Urinary bladder (tissue), 4 donors: Measurements from ENCODE around the gene RBM22. TPM values are rescaled to one million over a fixed set of nuclear protein-coding genes. Genes with fewer than 3 reads are reported as not detected.
"Not testable (repeated sequence)": the region's sequence is repeated elsewhere in the genome, so short reads cannot be mapped to it uniquely, and the experiment has no call there.

Source experiments
- DNase-seq: peaks from one replicate; pipeline ENCODE4 v3.0.0-alpha.2; 2015; ENCODE audit errors: extremely low spot score
- H3K27ac ChIP-seq: one replicate; pipeline ENCODE4 v1.5.1; 2013; ENCODE audit warnings: low read depth, mild to moderate bottlenecking, moderate library complexity
- H3K36me3 ChIP-seq: one replicate; pipeline ENCODE4 v1.6.1; 2013; ENCODE audit warnings: mild to moderate bottlenecking, moderate library complexity; ENCODE audit not compliant: insufficient read depth
- H3K4me1 ChIP-seq: one replicate; pipeline ENCODE4 v1.6.1; 2013; ENCODE audit warnings: mild to moderate bottlenecking, moderate library complexity; ENCODE audit not compliant: insufficient read depth
- H3K4me3 ChIP-seq: one replicate; pipeline ENCODE4 v1.5.1; 2013; ENCODE audit warnings: low read depth, low read length
- WGBS: extraction: QIAGEN DNeasy Blood & Tissue Kit; methylation state at CpG from one replicate; pipeline ENCODE4 v1.1.7; 2013; 5-methylcytosine and 5-hydroxymethylcytosine counted together
- polyA plus RNA-seq: library from polyadenylated mRNA; stranded (reverse); fragments of 200-250 nt; gene quantifications from one replicate; pipeline ENCODE4 v1.2.3, GENCODE V29; 2013
- total RNA-seq: library from RNA; depleted of rRNA; stranded (reverse); fragments of >200 nt; gene quantifications from one replicate; pipeline ENCODE4 v1.2.3, GENCODE V29; 2014
- donor health status: healthy with polysubstance abuse.
- donor health status: healthy.

Gene RBM22
- total RNA-seq (31.1 TPM), polyA plus RNA-seq (28.3 TPM)

- H3K36me3 ChIP-seq: peaks cover 5% of the 10 kb centered on the region
- H3K4me1 ChIP-seq: peaks cover 1% of the 10 kb centered on the region
- under 1% methylated on average over 59 of the region's 59 CpGs for WGBS
- H3K4me3 ChIP-seq: peak within 1 kb of the TSS; percentile 95
- DNase-seq: peak; percentile 84
- peak within 1 kb of the TSS; percentile 98 for H3K27ac ChIP-seq
These were observed at the start of gene RBM22 for GRCh38 chr5:150700594-150701377. TSS of gene RBM22 (minus strand) at chr5:150701062. CDS start at chr5:150700985, 77 bp downstream.

- no peak for DNase-seq
- Histone ChIP-seq H3K4me1 (peaks cover 3% of the 10 kb centered on the region), H3K4me3 (no peak overlapping the region), H3K36me3 (peaks cover 8% of the 10 kb centered on the region), H3K27ac (peak overlapping the region; percentile 10)
- 51% methylated on average over 2 of the region's 2 CpGs for WGBS
These were observed 49.6 kb upstream of the RBM22 start for GRCh38 chr5:150750469-150750868.

GRCh38 chr5:150743142-150743488 is 42.3 kb upstream of the RBM22 start:
- 94% methylated on average over 9 of the region's 9 CpGs for WGBS
- H3K4me1 ChIP-seq, H3K4me3 ChIP-seq, H3K36me3 ChIP-seq, DNase-seq, H3K27ac ChIP-seq: not testable (repeated sequence)

GRCh38 chr5:150742455-150743141 is 41.7 kb upstream of the RBM22 start:
- DNase-seq, H3K36me3 ChIP-seq, H3K27ac ChIP-seq, H3K4me3 ChIP-seq, H3K4me1 ChIP-seq: not testable (repeated sequence)
- 91% methylated on average over 18 of the region's 18 CpGs for WGBS

GRCh38 chr5:150740992-150741391 is 40.1 kb upstream of the RBM22 start:
- no peak for DNase-seq
- Histone ChIP-seq H3K36me3 (peaks cover 2% of the 10 kb centered on the region), H3K27ac (no peak overlapping the region), H3K4me3 (no peak overlapping the region), H3K4me1 (no peaks in the 10 kb centered on the region)

GRCh38 chr5:150738862-150739261 is 38.0 kb upstream of the RBM22 start:
- H3K4me1 ChIP-seq: no peaks in the 10 kb centered on the region
- peak overlapping the region; percentile 5 for H3K27ac ChIP-seq
- H3K36me3 ChIP-seq: peaks cover 2% of the 10 kb centered on the region
- 94% methylated on average over 7 of the region's 7 CpGs for WGBS
- DNase-seq: no peak
- H3K4me3 ChIP-seq: no peak overlapping the region

GRCh38 chr5:150734579-150735384 is 33.9 kb upstream of the RBM22 start:
- no peak overlapping the region for H3K4me3 ChIP-seq
- no peak overlapping the region for H3K27ac ChIP-seq
- WGBS: 85% methylated on average over 7 of the region's 7 CpGs
- no peaks in the 10 kb centered on the region for H3K4me1 ChIP-seq
- peaks cover 7% of the 10 kb centered on the region for H3K36me3 ChIP-seq
- DNase-seq: no peak

GRCh38 chr5:150731669-150732242 is 30.9 kb upstream of the RBM22 start:
- H3K4me1 ChIP-seq: no peaks in the 10 kb centered on the region
- peaks cover 7% of the 10 kb centered on the region for H3K36me3 ChIP-seq
- H3K4me3 ChIP-seq: no peak overlapping the region
- no peak overlapping the region for H3K27ac ChIP-seq
- no peak for DNase-seq
- 89% methylated on average over 6 of the region's 6 CpGs for WGBS

- no peak for DNase-seq
- WGBS: 81% methylated on average over 4 of the region's 4 CpGs
- Histone ChIP-seq H3K27ac (no peak overlapping the region), H3K4me1 (no peaks in the 10 kb centered on the region), H3K4me3 (no peak overlapping the region), H3K36me3 (peaks cover 10% of the 10 kb centered on the region)
These were observed 29.0 kb upstream of the RBM22 start for GRCh38 chr5:150729859-150730258.

- no peak overlapping the region for H3K4me3 ChIP-seq
- H3K27ac ChIP-seq: no peak overlapping the region
- no peak for DNase-seq
- no peaks in the 10 kb centered on the region for H3K4me1 ChIP-seq
- 68% methylated on average over 2 of the region's 2 CpGs for WGBS
- peaks cover 8% of the 10 kb centered on the region for H3K36me3 ChIP-seq
These were observed 23.0 kb upstream of the RBM22 start for GRCh38 chr5:150723845-150724244.

- Histone ChIP-seq H3K36me3 (peaks cover 4% of the 10 kb centered on the region), H3K4me3 (no peak overlapping the region), H3K27ac (no peak overlapping the region), H3K4me1 (no peaks in the 10 kb centered on the region)
- WGBS: 56% methylated on average over 2 of the region's 2 CpGs
- DNase-seq: no peak
These were observed 9.3 kb upstream of the RBM22 start for GRCh38 chr5:150710165-150710564.

- no peaks in the 10 kb centered on the region for H3K4me1 ChIP-seq
- peaks cover 2% of the 10 kb centered on the region for H3K36me3 ChIP-seq
- no peak for DNase-seq
- H3K4me3 ChIP-seq: no peak overlapping the region
- H3K27ac ChIP-seq: no peak overlapping the region
- 53% methylated on average over 4 of the region's 4 CpGs for WGBS
These were observed 6.0 kb upstream of the RBM22 start for GRCh38 chr5:150706776-150707390.

- H3K4me3 ChIP-seq: no peak overlapping the region
- no peak for DNase-seq
- no peak overlapping the region for H3K27ac ChIP-seq
- 75% methylated on average over 3 of the region's 3 CpGs for WGBS
- H3K4me1 ChIP-seq: peaks cover 1% of the 10 kb centered on the region
- no peaks in the 10 kb centered on the region for H3K36me3 ChIP-seq
These were observed 2.9 kb upstream of the RBM22 start for GRCh38 chr5:150703762-150704161.
